ENCODE data around the gene ISCA2. TPM values are rescaled to one million over a fixed set of nuclear protein-coding genes. Genes with fewer than 3 reads are reported as not detected.
"Not testable (repeated sequence)": the region's sequence is repeated elsewhere in the genome, so short reads cannot be mapped to it uniquely, and the experiment has no call there.

ISCA2 gene
- total and polyA plus RNA-seq, 9 of the 15 experiments (the other 6 are each of a cell fraction or from before 2014, with no cell fraction given) = 5.0 to 36.7 (median 18.1) TPM

DNA sequence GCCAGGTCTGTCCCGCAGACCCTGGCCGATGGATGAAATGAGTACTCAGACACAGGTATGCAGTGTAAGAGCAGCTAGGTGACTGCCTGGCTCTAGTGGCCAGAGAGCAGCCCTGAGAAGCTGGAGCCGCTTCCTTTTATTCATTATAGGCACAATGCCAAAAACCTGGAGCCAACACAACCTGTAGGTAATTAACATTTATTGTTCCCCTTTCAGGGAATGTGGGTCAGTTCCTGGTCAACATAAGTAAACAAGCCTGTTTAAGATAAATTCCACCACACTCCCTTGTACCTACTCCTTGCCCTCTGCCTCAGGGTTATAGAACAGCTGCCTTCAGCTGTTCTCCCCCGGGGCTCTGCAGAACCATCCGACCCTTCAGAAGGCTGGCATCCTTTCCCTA, 39.2 kb upstream of the ISCA2 start:
- intact Hi-C loops (cut with micrococcal nuclease); CTCF ChIA-PET (ENCODE audit: low intra/inter-chr PET ratio); H3K4me1 ChIP-seq (replicated peaks in 1 of 2; ENCODE audit: control insufficient read depth in 2 of 2, insufficient read depth in 2 of 2, low read length in 2 of 2); H3K4me2 ChIP-seq (ENCODE audit: insufficient read depth, low read length); H3K27ac ChIP-seq (ENCODE audit: extremely low read depth, low read depth, low read length); H3K9ac ChIP-seq (ENCODE audit: insufficient read depth in 1 of 2, low read depth in 2 of 2, low read length in 2 of 2); H3K36me3 ChIP-seq (ENCODE audit: control insufficient read depth, insufficient read depth, low read length); H3K4me3 ChIP-seq; FAIRE-seq; BruUV-seq (replicated peaks); H3K9me1 ChIP-seq (ENCODE audit: control insufficient read depth, insufficient read depth, low read length); DNase-seq (ENCODE audit: extremely low read depth in 1 of 4, low spot score in 3 of 4); H3K79me2 ChIP-seq (ENCODE audit: control insufficient read depth, insufficient read depth, low read length); H2AFZ ChIP-seq (ENCODE audit: low read depth, low read length); ATAC-seq; in situ Hi-C loops (cut with MboI); H3K9me3 ChIP-seq (replicated peaks; ENCODE audit: control insufficient read depth, insufficient read depth, low read depth, low read length); H4K20me1 ChIP-seq (replicated peaks; ENCODE audit: control insufficient read depth, insufficient read depth, low read length): not testable (repeated sequence)
- POLR2A ChIA-PET = interaction anchor here (0.5 kb wide), 1 partner anchor 37 kb away, joined by 3 read pairs; no protein-coding TSS in a partner anchor
- peaks cover 3 to 32% of the 10 kb centered on the region in 2 experiments; a peak in 3 of 5 replicates for H3K27me3 ChIP-seq (ENCODE audit: control insufficient read depth in 2 of 2, insufficient read depth in 2 of 2, low read length in 2 of 2)
- WGBS (ENCODE audit: insufficient coverage, low coverage, missing lambda C conversion rate) = 0% methylated on average over 5 of the region's 5 CpGs
- peak; percentile 36; the same call in 1 of the 2 replicates for TF ChIP-seq NFIC (IDR thresholded peaks at IDR 0.05)

DNA sequence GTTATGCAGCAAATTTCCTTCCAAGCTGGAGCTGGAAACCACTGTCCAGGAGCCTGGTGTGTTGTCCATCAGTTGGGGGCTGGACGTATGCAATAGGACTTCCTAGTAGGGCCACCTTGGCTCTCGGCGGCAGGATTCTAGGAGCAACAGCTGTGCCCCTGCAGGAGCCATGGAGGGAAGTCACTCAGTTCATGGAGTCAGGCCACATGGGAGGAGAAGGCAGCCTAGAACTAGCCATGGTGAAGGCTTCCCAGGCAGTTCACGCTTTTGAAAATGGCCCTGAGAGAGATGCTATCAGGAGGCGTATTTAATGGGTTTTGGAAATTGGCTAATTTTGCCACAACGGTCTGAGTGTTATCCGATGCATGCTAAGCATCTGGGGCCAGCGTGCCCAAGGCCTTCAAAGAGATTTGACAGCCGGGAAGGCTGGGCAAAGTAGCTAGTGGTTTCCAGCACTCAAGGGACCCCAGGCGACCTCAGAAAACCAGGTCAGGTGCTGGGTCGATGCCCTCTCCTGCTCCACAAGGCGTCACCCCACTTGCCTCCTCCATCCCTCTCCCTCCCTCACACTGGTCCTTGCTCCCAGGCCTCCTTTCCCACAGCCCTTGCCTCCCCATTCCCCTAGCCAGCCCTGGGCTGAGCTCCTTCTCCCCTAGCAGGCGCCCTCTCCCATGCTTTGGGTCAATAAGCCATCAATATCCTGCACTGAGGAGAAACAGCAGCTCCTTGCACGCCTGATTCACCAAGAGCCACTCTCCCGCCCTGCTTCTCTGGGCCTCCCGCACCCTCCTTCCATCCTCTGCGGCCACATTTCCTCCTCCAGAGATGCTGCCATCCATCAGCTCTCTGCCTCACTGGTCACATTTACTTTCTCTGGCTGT, 36.6 kb upstream of the ISCA2 start:
- Histone ChIP-seq H3K4me1 (replicated peaks in 1 of 2; ENCODE audit: control insufficient read depth in 2 of 2, insufficient read depth in 2 of 2, low read length in 2 of 2) (no peaks in the 10 kb centered on the region; a peak in 1 of 5 replicates), H3K36me3 (ENCODE audit: control insufficient read depth, insufficient read depth, low read length) (no peaks in the 10 kb centered on the region), H4K20me1 (replicated peaks; ENCODE audit: control insufficient read depth, insufficient read depth, low read length) (no peaks in the 10 kb centered on the region), H3K9me1 (ENCODE audit: control insufficient read depth, insufficient read depth, low read length) (no peaks in the 10 kb centered on the region), H3K27me3 (ENCODE audit: control insufficient read depth in 2 of 2, insufficient read depth in 2 of 2, low read length in 2 of 2) (peaks cover 4 to 49% of the 10 kb centered on the region in 2 experiments; a peak in 4 of 5 replicates), H3K79me2 (ENCODE audit: control insufficient read depth, insufficient read depth, low read length) (no peaks in the 10 kb centered on the region), H3K9ac (ENCODE audit: insufficient read depth in 1 of 2, low read depth in 2 of 2, low read length in 2 of 2) (no peak overlapping the region), H3K4me3 (no peak overlapping the region), H3K9me3 (replicated peaks; ENCODE audit: control insufficient read depth, insufficient read depth, low read depth, low read length) (no peaks in the 10 kb centered on the region), H3K4me2 (ENCODE audit: insufficient read depth, low read length) (no peak overlapping the region), H2AFZ (ENCODE audit: low read depth, low read length) (no peak overlapping the region), H3K27ac (ENCODE audit: extremely low read depth, low read depth, low read length) (no peak overlapping the region)
- no TSS peak for BruUV-seq (replicated peaks)
- no peak for ATAC-seq
- intact Hi-C loops (cut with micrococcal nuclease) (loop anchor here (5.0 kb wide), 1 partner anchor 35 kb away; the partner anchor contains the start of genes ISCA2 and NPC2), in situ Hi-C loops (cut with MboI) (no loop called here)
- ChIA-PET CTCF (ENCODE audit: low intra/inter-chr PET ratio) (no interaction called here), POLR2A (interaction anchor here (0.6 to 0.9 kb wide), 2 partner anchors 45 to 96 kb away, joined by 3 read pairs; no protein-coding TSS in a partner anchor)
- DNase-seq (ENCODE audit: extremely low read depth in 1 of 4, low spot score in 3 of 4) = no peak
- TF ChIP-seq, protein P1, sequence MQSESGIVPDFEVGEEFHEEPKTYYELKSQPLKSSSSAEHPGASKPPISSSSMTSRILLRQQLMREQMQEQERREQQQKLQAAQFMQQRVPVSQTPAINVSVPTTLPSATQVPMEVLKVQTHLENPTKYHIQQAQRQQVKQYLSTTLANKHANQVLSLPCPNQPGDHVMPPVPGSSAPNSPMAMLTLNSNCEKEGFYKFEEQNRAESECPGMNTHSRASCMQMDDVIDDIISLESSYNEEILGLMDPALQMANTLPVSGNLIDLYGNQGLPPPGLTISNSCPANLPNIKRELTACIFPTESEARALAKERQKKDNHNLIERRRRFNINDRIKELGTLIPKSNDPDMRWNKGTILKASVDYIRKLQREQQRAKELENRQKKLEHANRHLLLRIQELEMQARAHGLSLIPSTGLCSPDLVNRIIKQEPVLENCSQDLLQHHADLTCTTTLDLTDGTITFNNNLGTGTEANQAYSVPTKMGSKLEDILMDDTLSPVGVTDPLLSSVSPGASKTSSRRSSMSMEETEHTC (IDR thresholded peaks at IDR 0.05) = no peak
- no peak for TF ChIP-seq KDM4B (IDR thresholded peaks at IDR 0.05; ENCODE audit: borderline replicate concordance in 2 of 2, low read depth in 1 of 2)
- no peak for TF ChIP-seq HDAC1 (IDR thresholded peaks at IDR 0.05)
- no peak for TF ChIP-seq PYGO2 (tag; IDR thresholded peaks at IDR 0.05)
- TF ChIP-seq RBBP5 (IDR thresholded peaks at IDR 0.05; ENCODE audit: borderline replicate concordance, insufficient read depth, low read length, poor library complexity, severe bottlenecking) = no peak
- TF ChIP-seq ZNF79 (CRISPR knock-in tag; IDR thresholded peaks at IDR 0.05; ENCODE audit: low read depth) = no peak
- FAIRE-seq = no peak
- WGBS (ENCODE audit: insufficient coverage, low coverage, missing lambda C conversion rate) = 2% methylated on average over 12 of the region's 17 CpGs

Measured in K562 (cell line).